GM18951 (cell line): Measurements from ENCODE around the gene BPIFB1.

ENCODE experiments used
- POLR2A ChIP-seq: IDR thresholded peaks from 4 replicates; pipeline ENCODE4 v1.6.1; 2011; ENCODE audit warnings: mild to moderate bottlenecking; ENCODE audit not compliant: insufficient read length, insufficient read depth; ENCODE audit errors: extremely low read depth
- in situ Hi-C: fragments of 300-500 bp; cut with MboI; formaldehyde crosslinking; loops from one replicate; pipeline ENCODE4 v1.12.0; 2022; ENCODE audit warnings: low sequenced_read_pairs, mixed read lengths, inconsistent platforms; ENCODE audit not compliant: unreplicated experiment

BPIFB1 gene

GRCh38 chr20:33333616-33334015, 50.6 kb downstream of the BPIFB1 start:
- in situ Hi-C loops, result no loop called here
- TF ChIP-seq POLR2A, result no peak

GRCh38 chr20:33334111-33334510, 51.1 kb downstream of the BPIFB1 start:
- TF ChIP-seq POLR2A, result no peak

GRCh38 chr20:33336375-33336774, 53.4 kb downstream of the BPIFB1 start:
- TF ChIP-seq POLR2A, result no peak
- in situ Hi-C loops, result no loop called here

More at GRCh38 chr20:33334111-33334510, 51.1 kb downstream of the BPIFB1 start:
- in situ Hi-C loops, result no loop called here

GRCh38 chr20:33337119-33337518, 54.1 kb downstream of the BPIFB1 start:
- TF ChIP-seq POLR2A, result no peak
- in situ Hi-C loops, result no loop called here

- in situ Hi-C loops, result no loop called here
Measured at GRCh38 chr20:33337531-33338165, 54.6 kb downstream of the BPIFB1 start.

GRCh38 chr20:33338467-33339258, 55.6 kb downstream of the BPIFB1 start:
- TF ChIP-seq POLR2A, result no peak
- in situ Hi-C loops, result no loop called here

More at GRCh38 chr20:33337531-33338165, 54.6 kb downstream of the BPIFB1 start:
- no peak for TF ChIP-seq POLR2A

GRCh38 chr20:33339515-33340058, 56.6 kb downstream of the BPIFB1 start:
- in situ Hi-C loops, result no loop called here
- TF ChIP-seq POLR2A, result no peak

GRCh38 chr20:33343521-33343920, 60.5 kb downstream of the BPIFB1 start:
- in situ Hi-C loops, result no loop called here
- no peak for TF ChIP-seq POLR2A

- in situ Hi-C loops, result no loop called here
- TF ChIP-seq POLR2A, result no peak
Measured at GRCh38 chr20:33345342-33345741, 62.3 kb downstream of the BPIFB1 start.

GRCh38 chr20:33348136-33348937, 65.3 kb downstream of the BPIFB1 start:
- no peak for TF ChIP-seq POLR2A
- in situ Hi-C loops, result no loop called here

- in situ Hi-C loops, result no loop called here
- TF ChIP-seq POLR2A, result no peak
Measured at GRCh38 chr20:33349493-33349892, 66.5 kb downstream of the BPIFB1 start.

GRCh38 chr20:33351696-33352095, 68.7 kb downstream of the BPIFB1 start:
- no peak for TF ChIP-seq POLR2A
- in situ Hi-C loops, result no loop called here
